DMS 273 (cell line): ENCODE data around the gene RILP.

ENCODE experiments used
- DNase-seq: peaks from one replicate; lab custom pipeline; 2025; ENCODE audit not compliant: unreplicated experiment; lab: John Stamatoyannopoulos, UW

RILP gene

DNA sequence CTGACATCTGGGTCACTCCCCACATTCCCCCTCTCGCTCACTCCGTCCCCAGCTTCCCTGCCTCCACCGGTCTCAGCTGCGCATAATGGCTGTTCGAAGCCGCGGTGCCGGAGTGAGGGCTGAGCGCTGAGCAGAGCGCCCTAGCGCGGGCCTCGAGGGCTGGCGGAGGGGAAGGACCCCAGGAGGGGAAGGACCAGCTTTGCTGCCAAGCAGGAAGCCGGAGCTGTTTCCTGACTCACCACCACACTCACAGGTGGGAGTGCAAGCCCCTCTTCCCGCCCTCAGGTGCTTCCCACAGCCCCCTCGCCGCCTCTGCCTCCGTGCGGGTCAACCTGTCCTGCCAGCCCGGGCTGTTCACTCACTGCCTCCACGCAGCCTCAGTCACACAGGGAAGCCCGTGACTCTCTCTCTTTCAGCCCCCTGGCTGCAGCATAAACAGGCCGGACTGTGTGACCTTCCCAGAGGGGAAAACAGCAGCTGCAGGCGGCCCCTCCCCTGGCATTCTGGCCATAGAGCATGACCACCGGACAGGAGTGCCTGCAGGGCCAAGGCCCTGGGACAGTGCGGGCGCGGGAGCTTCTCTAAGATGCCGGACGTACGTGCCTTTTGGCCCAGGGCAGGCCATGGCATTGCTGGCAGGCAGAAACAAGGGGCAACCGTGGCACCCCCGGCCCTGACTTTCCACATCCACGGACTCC lies 44.7 kb downstream of the RILP start:
- no peak for DNase-seq

DNA sequence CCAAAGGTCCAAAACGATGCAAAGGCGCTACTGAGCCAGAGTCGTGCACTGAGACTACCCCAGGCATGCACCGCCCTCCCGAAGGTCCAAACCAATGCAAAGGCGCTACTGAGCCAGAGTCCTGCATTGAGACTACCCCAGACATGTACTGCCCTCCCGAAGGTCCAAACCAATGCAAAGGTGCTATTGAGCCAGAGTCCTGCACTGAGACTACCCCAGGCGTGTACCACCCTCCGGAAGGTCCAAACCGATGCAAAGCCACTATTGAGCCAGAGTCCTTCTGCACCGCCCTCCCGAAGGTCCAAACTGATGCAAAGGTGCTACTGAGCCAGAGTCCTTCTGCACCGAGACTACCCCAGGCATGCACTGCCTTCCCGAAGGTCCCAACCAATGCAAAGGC lies 48.1 kb downstream of the RILP start:
- DNase-seq: no peak

DNA sequence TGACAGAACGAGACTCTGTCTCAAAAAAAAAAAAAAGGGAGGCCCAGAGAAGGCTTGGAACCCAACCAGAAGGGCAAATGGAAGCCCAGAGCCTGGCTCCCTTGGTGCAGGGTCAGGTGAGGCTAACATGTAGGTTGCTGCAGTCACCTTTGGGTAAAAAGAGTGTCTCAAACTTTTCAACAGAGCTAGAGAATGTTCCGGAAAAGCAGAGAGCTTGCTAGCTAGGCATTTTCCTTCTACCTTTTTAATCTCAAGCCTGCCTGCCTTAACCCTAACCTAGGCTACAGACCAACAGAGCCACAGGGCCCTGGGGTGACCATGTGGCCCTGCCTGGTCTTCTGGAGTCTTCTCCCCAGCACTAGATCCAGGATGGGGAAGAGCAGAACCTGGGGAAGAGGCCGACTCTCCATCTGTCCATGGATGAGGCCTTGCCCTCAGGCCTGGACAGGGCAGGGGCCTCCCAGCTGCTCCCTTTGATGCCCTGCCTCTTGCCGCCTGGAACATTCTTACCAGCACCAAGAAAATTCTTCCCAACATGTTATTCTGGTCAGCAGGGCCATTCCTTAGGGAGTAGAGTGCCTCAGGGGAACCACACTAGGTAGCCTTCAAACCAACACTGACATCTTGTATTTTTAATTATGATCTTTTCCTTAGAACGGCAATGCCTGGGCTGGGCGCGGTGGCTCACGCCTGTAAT lies 51.1 kb downstream of the RILP start:
- DNase-seq: no peak

- DNase-seq: no peak
Measured at GRCh38 chr17:1597861-1598342, 51.8 kb downstream of the RILP start.
